IgD-negative memory B cell (primary cell): ENCODE results near the gene FRMD6. TPM values are rescaled to one million over a fixed set of nuclear protein-coding genes. Genes with fewer than 3 reads are reported as not detected.

ENCODE experiments used
- polyA plus RNA-seq: library from polyadenylated mRNA; unstranded; fragments of 300-500 nt; fragmentation: Illumina TruSeq; gene quantifications from one replicate; pipeline ENCODE4 v1.2.3, GENCODE V29; 2021

Gene FRMD6
- polyA plus RNA-seq, 1 donor from 2014 or later, result not detected

Other genes with a start within 250 kb of the FRMD6 start
- 68.8 TPM for gene GNG2, start 208.7 kb downstream of the FRMD6 start, polyA plus RNA-seq